Chondrocyte (in vitro differentiated cells): ENCODE results near the gene GAS6. TPM values are rescaled to one million over a fixed set of nuclear protein-coding genes. Genes with fewer than 3 reads are reported as not detected.

Source experiments
- DNase-seq: peaks from one replicate; pipeline ENCODE4 v3.0.0; 2021; ENCODE audit warnings: mixed read lengths, low spot score
- H3K27ac Mint-ChIP-seq: one replicate; pipeline ENCODE4 v1.8.0; 2021; ENCODE audit warnings: mild to moderate bottlenecking, moderate library complexity, mixed read lengths; ENCODE audit not compliant: unreplicated experiment
- H3K27me3 Mint-ChIP-seq: 2 replicates; pipeline ENCODE4 v1.8.0; 2021; ENCODE audit warnings: low read depth, mixed read lengths
- H3K36me3 Mint-ChIP-seq: 2 replicates; pipeline ENCODE4 v1.8.0; 2021; ENCODE audit warnings: low read depth, mixed read lengths
- H3K4me1 Mint-ChIP-seq: 2 replicates; pipeline ENCODE4 v1.8.0; 2021; ENCODE audit warnings: low read depth, mild to moderate bottlenecking, mixed read lengths
- H3K4me3 Mint-ChIP-seq: one replicate; pipeline ENCODE4 v1.8.0; 2021; ENCODE audit warnings: mild to moderate bottlenecking, moderate library complexity, mixed read lengths; ENCODE audit not compliant: unreplicated experiment
- H3K9me3 Mint-ChIP-seq: 2 replicates; pipeline ENCODE4 v1.8.0; 2021; ENCODE audit warnings: low read depth, mixed read lengths
- total RNA-seq: library from RNA; stranded (reverse); gene quantifications from 3 replicates; pipeline ENCODE4 v1.2.1, GENCODE V29; 2021
- TF ChIP-seq, protein P1 (sequence below): fragments of 200-600 bp; sonication (generic); IDR thresholded peaks from 2 replicates; pipeline ENCODE4 v1.5.0; 2021; ENCODE audit warnings: antibody characterized with exemption, mild to moderate bottlenecking, moderate library complexity

The GAS6 gene
- total RNA-seq, 1 donor from 2014 or later = 111 TPM

DNA sequence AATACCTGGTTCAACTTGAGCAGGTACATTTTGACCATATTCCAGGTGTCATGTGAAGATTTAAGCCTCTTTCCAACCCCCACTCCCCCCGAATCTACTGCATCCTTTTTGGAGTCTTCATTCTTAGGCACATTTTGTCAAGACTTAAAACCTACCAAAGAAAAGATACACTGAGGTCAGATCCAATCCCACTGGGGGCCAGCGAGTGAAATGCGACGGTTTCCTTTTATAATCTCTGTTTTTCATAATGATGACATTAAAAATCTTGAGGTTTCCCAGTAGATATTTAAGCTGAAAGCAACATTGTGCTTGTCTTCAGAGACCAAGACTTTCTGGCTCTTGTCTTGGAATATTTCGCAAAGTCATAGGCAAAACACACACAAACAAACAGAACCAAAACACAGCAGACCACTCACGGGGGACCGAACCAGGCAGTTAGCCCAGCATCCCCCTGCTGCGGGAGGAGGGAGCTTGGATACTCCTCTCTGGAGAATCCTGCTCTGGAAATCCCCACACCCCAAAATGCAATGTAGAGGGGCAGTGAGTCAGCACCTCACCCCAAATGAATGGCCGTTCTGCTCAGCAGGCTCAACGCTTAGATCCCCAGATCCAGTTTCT, 506 bp upstream of the GAS6 start:
- H3K9me3 Mint-ChIP-seq = no peaks in the 10 kb centered on the region
- no peak for DNase-seq
- peaks cover 2% of the 10 kb centered on the region for H3K36me3 Mint-ChIP-seq
- peak overlapping the region; percentile 22 for H3K27ac Mint-ChIP-seq
- peak overlapping the region; percentile 71 for H3K4me3 Mint-ChIP-seq
- peaks cover 36% of the 10 kb centered on the region for H3K4me1 Mint-ChIP-seq
- TF ChIP-seq, protein P1, sequence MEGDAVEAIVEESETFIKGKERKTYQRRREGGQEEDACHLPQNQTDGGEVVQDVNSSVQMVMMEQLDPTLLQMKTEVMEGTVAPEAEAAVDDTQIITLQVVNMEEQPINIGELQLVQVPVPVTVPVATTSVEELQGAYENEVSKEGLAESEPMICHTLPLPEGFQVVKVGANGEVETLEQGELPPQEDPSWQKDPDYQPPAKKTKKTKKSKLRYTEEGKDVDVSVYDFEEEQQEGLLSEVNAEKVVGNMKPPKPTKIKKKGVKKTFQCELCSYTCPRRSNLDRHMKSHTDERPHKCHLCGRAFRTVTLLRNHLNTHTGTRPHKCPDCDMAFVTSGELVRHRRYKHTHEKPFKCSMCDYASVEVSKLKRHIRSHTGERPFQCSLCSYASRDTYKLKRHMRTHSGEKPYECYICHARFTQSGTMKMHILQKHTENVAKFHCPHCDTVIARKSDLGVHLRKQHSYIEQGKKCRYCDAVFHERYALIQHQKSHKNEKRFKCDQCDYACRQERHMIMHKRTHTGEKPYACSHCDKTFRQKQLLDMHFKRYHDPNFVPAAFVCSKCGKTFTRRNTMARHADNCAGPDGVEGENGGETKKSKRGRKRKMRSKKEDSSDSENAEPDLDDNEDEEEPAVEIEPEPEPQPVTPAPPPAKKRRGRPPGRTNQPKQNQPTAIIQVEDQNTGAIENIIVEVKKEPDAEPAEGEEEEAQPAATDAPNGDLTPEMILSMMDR = no peak
- H3K27me3 Mint-ChIP-seq = peaks cover 11% of the 10 kb centered on the region

DNA sequence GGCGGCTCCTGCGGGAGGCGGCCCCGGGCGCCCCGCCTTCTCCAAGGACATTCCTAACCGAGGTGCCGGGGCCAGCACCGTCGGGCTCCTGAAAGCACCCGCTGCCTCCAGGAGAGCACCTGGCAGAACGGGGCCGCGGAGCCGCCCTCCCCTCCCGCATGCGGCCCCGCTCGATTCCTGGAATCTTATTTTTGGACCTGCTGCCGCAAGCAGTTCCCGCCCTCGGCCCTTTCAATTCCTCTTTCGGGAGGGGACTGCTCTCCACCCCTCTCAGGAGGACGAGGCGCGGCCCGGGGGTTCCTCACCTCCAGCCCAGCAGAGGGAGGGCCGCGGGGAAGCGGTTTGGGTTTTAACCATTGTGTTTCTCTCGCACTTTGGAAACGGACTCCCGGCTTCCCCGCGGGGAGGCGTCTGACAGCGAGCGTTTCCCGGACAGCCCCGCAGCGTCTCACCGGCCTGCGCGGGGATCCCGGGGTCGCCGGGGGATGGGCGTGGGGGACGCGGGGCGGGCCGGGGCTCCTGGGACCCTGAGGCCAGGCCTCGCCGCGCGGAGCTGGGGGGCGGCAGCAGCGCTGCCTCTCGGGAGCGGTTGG, 849 bp downstream of the GAS6 start:
- Mint-ChIP-seq H3K36me3 (peaks cover 6% of the 10 kb centered on the region), H3K4me1 (peaks cover 36% of the 10 kb centered on the region), H3K27ac (no peak overlapping the region), H3K27me3 (peaks cover 8% of the 10 kb centered on the region), H3K4me3 (peak overlapping the region; percentile 76), H3K9me3 (no peaks in the 10 kb centered on the region)
- no peak for DNase-seq
- TF ChIP-seq, protein P1 = peak; percentile 67

DNA sequence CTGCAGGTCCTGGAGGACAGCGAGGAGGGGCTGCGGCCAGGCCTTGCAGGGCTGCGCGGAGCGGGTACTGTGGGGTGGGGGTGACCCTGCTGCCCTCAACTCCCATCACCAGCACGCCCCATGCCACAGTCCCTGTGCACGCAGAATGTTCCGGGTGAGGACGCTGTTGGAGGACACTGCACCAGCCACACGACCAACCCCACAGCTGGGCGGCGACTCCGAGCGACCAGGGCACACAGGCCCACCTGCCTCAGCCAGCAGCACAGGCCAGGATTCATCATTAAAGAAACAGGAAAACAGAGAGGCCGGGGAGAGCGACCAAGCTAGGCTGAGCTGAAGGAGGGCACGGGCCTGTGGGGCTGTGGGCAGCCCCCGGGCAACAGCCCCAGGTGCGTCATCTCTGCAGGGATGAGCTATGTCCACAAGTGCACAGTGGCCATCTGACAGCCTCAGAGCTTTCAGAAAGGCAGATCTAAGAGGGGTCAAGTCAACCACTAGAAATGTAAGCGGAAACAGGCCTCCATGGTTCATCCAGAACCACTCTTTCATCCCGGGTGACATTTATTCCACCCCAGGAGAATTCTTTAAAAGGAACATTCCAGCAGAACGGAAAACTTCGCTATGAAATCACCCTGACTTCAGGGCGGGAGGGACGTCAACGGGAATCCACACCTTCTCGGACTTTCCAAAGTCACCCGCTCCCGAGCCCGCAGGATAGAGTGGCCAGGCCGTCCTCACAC, 1.5 kb downstream of the GAS6 start:
- Mint-ChIP-seq H3K4me3 (peak overlapping the region; percentile 76), H3K9me3 (no peaks in the 10 kb centered on the region), H3K36me3 (peaks cover 6% of the 10 kb centered on the region), H3K27ac (peak overlapping the region; percentile 1), H3K27me3 (peaks cover 7% of the 10 kb centered on the region), H3K4me1 (peaks cover 38% of the 10 kb centered on the region)
- TF ChIP-seq, protein P1 = no peak
- DNase-seq = no peak

DNA sequence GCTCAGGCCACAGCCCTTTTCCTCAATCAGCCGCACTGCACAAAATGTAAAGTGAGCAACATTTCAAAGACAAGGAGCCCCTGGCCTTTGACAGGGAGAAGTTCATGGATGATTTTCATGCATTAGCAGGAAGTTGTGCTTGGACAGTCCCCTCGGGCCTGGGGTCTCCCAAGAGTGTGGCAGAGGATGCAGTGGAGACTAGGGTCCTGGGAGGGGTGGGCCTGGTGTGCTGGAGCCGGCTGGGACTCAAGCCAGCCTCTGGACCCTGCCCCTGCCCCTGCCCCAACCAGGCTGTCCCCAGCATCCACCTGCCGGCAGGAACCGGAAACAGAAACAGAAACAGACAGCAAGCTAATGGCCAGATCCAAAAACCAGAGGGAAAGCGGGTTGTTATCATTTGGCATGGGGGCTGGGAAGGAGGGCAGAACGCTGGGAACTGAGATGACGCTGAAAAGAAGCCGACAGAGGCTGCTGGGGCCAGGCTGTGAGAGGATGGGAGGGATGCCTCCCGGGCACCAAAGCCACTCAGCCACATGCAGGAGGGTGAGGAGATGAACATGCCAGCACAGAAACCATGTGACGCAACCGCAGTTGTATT, 2.3 kb downstream of the GAS6 start:
- Mint-ChIP-seq H3K27ac (no peak overlapping the region), H3K36me3 (peaks cover 6% of the 10 kb centered on the region), H3K9me3 (no peaks in the 10 kb centered on the region), H3K4me3 (peak overlapping the region; percentile 26), H3K27me3 (peaks cover 7% of the 10 kb centered on the region), H3K4me1 (peaks cover 46% of the 10 kb centered on the region)
- TF ChIP-seq, protein P1 = no peak
- DNase-seq = no peak
